HG03097 (cell line): Measurements from ENCODE around the gene CCDC197.

Experiments used
- ATAC-seq: cut with Tn5 transposase; IDR thresholded peaks from one replicate; pipeline ENCODE4 v1.9.1; 2021; ENCODE audit not compliant: unreplicated experiment, low FRiP score

CCDC197 gene

GRCh38 chr14:94052199-94052598, 55.1 kb downstream of the CCDC197 start:
- no peak for ATAC-seq

- no peak for ATAC-seq
These were observed 55.6 kb downstream of the CCDC197 start for GRCh38 chr14:94052662-94053061.

GRCh38 chr14:94054401-94054800, 57.3 kb downstream of the CCDC197 start:
- no peak for ATAC-seq

GRCh38 chr14:94054936-94055335, 57.8 kb downstream of the CCDC197 start:
- no peak for ATAC-seq

DNA sequence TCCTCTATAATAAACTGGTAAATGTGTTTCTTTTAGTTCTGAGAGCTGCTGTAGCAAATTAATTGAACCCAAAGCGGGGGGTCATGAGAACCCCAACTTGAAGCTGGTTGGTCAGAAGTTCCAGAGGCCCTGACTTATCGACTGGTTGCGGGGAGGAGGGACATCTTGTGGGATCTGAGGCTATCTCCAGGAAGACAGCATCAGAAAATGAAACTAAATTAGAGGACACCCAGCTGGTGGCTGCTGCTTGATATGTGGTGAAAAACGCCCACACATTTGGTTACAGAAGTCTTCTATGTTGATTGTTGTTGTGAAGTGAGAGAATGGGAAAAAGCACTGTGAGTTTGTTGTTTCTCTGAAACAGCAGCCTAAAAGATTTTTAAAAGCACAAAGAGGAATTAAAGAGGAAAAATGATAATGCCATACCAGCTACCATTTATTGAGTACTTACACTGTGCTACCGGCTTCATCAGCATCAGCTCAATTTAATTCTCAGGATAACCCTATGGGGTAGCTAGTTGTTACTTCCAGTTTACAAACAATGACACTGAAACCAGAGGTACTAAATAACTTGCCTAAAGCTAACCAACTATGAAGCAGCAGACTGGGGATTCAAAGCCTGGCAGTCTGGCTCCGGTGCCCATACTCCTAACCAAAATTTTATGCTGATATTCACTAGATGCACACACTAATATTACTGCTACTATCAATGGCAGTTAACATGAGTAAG, 59.6 kb downstream of the CCDC197 start:
- ATAC-seq = no peak

DNA sequence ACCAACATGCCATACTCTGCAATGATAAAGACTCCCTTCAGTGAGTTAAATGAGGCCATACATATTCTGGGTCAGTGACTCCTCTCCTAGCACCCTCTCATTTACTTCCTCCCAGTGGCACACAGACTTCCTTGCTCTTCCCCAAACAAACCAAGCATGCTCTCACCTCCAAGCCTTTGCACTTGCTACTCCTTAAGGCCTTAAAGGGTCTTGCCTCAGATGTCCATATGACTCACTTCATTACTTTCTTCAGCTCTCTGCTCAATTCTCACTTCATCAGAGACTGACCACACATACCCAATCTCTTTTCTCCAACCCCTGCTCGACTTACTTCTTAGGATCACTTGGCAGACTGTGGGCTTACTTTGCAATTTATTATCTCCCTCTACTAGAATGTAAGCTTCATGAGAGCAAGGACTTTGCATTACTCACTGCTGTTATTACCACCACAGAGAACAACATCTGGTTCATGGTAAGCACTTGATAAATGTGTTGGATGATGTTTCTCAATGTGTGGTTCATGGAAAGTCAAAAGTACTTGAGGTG, 61.1 kb downstream of the CCDC197 start:
- ATAC-seq = no peak
